ENCODE data around the gene MET. TPM values are rescaled to one million over a fixed set of nuclear protein-coding genes. Genes with fewer than 3 reads are reported as not detected.

Gene MET
- total RNA-seq, 3 donors from 2014 or later: 15.6 to 35.1 (median 31.0) TPM

DNA sequence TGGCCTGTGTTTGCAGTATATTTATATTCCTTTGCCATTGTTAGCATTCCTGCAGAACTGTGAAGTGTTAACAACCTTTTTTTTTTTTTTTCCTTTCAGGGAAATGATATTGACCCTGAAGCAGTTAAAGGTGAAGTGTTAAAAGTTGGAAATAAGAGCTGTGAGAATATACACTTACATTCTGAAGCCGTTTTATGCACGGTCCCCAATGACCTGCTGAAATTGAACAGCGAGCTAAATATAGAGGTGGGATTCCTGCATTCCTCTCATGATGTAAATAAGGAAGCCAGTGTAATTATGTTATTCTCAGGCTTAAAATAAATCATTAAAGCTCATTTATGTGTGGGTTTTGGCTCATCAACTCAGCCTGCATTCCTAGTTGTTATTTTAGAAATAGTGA lies 97.5 kb downstream of the MET start:
- TF ChIP-seq, protein P1, sequence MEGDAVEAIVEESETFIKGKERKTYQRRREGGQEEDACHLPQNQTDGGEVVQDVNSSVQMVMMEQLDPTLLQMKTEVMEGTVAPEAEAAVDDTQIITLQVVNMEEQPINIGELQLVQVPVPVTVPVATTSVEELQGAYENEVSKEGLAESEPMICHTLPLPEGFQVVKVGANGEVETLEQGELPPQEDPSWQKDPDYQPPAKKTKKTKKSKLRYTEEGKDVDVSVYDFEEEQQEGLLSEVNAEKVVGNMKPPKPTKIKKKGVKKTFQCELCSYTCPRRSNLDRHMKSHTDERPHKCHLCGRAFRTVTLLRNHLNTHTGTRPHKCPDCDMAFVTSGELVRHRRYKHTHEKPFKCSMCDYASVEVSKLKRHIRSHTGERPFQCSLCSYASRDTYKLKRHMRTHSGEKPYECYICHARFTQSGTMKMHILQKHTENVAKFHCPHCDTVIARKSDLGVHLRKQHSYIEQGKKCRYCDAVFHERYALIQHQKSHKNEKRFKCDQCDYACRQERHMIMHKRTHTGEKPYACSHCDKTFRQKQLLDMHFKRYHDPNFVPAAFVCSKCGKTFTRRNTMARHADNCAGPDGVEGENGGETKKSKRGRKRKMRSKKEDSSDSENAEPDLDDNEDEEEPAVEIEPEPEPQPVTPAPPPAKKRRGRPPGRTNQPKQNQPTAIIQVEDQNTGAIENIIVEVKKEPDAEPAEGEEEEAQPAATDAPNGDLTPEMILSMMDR (IDR thresholded peaks at IDR 0.05): no peak
- Histone ChIP-seq H3K4me3 (no peak overlapping the region), H3K4me1 (ENCODE audit: low read depth) (peaks cover 13% of the 10 kb centered on the region), H3K36me3 (ENCODE audit: low read depth) (no peaks in the 10 kb centered on the region), H3K9me3 (no peaks in the 10 kb centered on the region)
- DNase-seq (no peak), ATAC-seq (no peak)
- intact Hi-C loops (cut with DNase I, micrococcal nuclease): no loop called here

DNA sequence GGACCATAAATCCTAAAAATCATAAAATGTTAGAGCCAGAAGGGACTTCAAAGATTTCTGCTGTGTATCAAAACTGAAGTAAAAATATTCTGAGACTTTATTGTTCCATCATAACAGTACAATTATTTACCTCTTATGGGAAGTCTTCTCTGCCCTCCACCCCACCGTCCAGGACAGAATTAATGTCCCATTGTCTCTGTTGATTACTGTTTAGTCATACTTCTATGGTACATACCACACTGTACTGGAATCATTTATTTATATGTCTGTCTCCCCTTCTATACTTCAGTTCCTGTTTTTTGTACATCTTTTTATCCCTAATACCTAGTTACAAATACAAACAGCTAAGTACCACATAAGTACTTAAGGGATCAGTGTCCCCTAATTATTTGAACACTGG lies 98.9 kb downstream of the MET start:
- Histone ChIP-seq H3K36me3 (ENCODE audit: low read depth) (no peaks in the 10 kb centered on the region), H3K4me1 (ENCODE audit: low read depth) (peaks cover 11% of the 10 kb centered on the region), H3K4me3 (no peak overlapping the region), H3K9me3 (no peaks in the 10 kb centered on the region)
- ATAC-seq (peak; percentile 22), DNase-seq (no peak)
- TF ChIP-seq, protein P1 (IDR thresholded peaks at IDR 0.05): no peak
- intact Hi-C loops (cut with DNase I, micrococcal nuclease): no loop called here

DNA sequence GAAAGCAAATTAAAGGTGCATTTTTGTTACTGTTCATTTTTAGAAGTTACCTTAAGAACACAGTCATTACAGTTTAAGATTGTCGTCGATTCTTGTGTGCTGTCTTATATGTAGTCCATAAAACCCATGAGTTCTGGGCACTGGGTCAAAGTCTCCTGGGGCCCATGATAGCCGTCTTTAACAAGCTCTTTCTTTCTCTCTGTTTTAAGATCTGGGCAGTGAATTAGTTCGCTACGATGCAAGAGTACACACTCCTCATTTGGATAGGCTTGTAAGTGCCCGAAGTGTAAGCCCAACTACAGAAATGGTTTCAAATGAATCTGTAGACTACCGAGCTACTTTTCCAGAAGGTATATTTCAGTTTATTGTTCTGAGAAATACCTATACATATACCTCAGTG lies 99.6 kb downstream of the MET start:
- H3K4me1 ChIP-seq (ENCODE audit: low read depth): peaks cover 6% of the 10 kb centered on the region
- TF ChIP-seq, protein P1 (IDR thresholded peaks at IDR 0.05): no peak
- no peaks in the 10 kb centered on the region for H3K36me3 ChIP-seq (ENCODE audit: low read depth)
- H3K4me3 ChIP-seq: no peak overlapping the region
- intact Hi-C loops (cut with DNase I, micrococcal nuclease): no loop called here
- no peaks in the 10 kb centered on the region for H3K9me3 ChIP-seq
- ATAC-seq: peak; percentile 86
- DNase-seq: peak in 1 of 3 donors; percentile 81

DNA sequence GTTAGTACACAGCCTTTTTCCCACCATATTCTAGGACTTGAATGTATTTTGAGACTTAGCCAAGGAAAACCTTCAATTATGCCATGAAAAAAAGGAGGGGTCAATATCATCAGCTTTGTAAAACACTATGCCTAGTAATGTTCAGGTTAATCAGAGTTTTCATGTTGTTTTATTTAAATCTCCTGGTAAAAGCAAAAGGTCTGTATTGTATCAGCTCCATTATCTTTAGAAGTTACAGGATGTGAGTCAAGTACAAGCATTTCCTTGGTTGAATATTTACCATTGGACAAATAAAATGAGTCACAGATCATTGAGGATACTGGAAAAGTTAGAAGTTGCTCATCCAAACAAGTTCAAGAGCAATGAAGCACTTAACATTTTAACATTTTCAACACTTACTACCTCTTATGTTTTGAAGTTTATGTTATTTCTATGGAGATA lies 100.4 kb downstream of the MET start:
- Histone ChIP-seq H3K9me3 (no peaks in the 10 kb centered on the region), H3K4me3 (no peak overlapping the region), H3K36me3 (ENCODE audit: low read depth) (no peaks in the 10 kb centered on the region), H3K4me1 (ENCODE audit: low read depth) (peaks cover 6% of the 10 kb centered on the region)
- ATAC-seq (peak; percentile 89), DNase-seq (no peak)
- TF ChIP-seq, protein P1 (IDR thresholded peaks at IDR 0.05): no peak
- intact Hi-C loops (cut with DNase I, micrococcal nuclease): no loop called here

DNA sequence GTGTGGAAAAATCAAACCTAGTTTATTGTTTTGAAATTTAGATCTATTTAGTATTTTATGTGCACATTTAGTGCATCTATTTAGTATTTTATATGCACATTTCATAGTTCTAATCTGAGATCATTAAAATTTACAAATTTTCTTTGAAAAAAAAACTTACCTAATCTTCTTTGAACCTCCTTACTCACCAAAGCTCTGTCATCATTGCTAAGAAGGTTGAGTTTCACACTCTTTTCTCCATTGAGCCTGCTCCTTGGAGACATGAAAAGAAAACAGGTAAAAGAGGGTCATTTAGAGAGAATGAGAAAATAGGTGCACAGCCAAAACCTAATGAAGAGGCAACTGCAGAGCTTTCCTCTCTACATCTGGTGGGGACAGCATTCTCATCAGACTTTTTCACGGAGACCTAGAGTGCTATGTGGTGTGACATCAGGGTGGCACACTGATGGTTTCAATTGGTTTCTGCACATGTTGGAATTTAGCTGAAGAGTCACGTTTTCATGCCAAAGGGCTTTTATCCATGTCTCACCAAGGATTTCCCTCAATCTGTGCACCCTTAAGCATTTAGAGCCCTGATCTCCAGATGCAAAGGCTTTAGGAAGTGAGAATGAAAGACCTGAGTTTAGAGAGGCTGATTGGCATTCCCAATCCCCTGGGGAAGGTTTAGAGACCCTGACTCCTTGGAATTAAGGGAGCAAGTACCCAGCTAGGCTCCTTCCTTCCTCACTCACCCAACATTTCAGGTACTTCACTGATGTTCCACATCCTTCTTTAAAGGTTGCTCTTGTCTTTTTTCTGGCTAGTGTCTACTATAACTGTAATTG lies 101.1 kb downstream of the MET start:
- peaks cover 9% of the 10 kb centered on the region for H3K4me1 ChIP-seq (ENCODE audit: low read depth)
- intact Hi-C loops (cut with DNase I, micrococcal nuclease): no loop called here
- ATAC-seq: no peak
- no peak overlapping the region for H3K4me3 ChIP-seq
- TF ChIP-seq, protein P1 (IDR thresholded peaks at IDR 0.05): no peak
- no peaks in the 10 kb centered on the region for H3K36me3 ChIP-seq (ENCODE audit: low read depth)
- no peaks in the 10 kb centered on the region for H3K9me3 ChIP-seq
- DNase-seq: no peak

Data from mucosa of descending colon (tissue), 3 donors.